22Rv1 (cell line): ENCODE data around the gene LIG3.

Source experiments
- H3K27ac ChIP-seq: fragments of 450-650 bp; 2 replicates; pipeline ENCODE4 v1.5.1; 2017
- CTCF ChIP-seq: fragments of 450-650 bp; IDR thresholded peaks from 2 replicates; pipeline ENCODE4 v1.5.1; 2017; ENCODE audit warnings: mild to moderate bottlenecking
- ZFX ChIP-seq: fragments of 450-650 bp; IDR thresholded peaks from 2 replicates; pipeline ENCODE4 v1.6.1; 2017; ENCODE audit warnings: antibody characterized with exemption, borderline replicate concordance

LIG3 gene

GRCh38 chr17:35046245-35046644, 65.9 kb downstream of the LIG3 start:
- no peak for TF ChIP-seq ZFX
- TF ChIP-seq CTCF, result no peak
- no peak overlapping the region for H3K27ac ChIP-seq

- no peak overlapping the region for H3K27ac ChIP-seq
- no peak for TF ChIP-seq ZFX
- TF ChIP-seq CTCF, result no peak
Observed at GRCh38 chr17:35046740-35047283, 66.5 kb downstream of the LIG3 start.

- H3K27ac ChIP-seq, result no peak overlapping the region
- TF ChIP-seq CTCF (no peak), ZFX (no peak)
Observed at GRCh38 chr17:35048685-35049379, 68.5 kb downstream of the LIG3 start.

GRCh38 chr17:35050170-35050569, 69.9 kb downstream of the LIG3 start:
- no peak for TF ChIP-seq CTCF
- no peak for TF ChIP-seq ZFX
- no peak overlapping the region for H3K27ac ChIP-seq

GRCh38 chr17:35051183-35051578, 70.9 kb downstream of the LIG3 start:
- no peak overlapping the region for H3K27ac ChIP-seq

GRCh38 chr17:35051579-35052240, 71.4 kb downstream of the LIG3 start:
- no peak overlapping the region for H3K27ac ChIP-seq

More at GRCh38 chr17:35051183-35051578, 70.9 kb downstream of the LIG3 start:
- TF ChIP-seq CTCF (no peak), ZFX (no peak)

More at GRCh38 chr17:35051579-35052240, 71.4 kb downstream of the LIG3 start:
- TF ChIP-seq CTCF (no peak), ZFX (no peak)
